HEK293 (cell line): Measurements from ENCODE around the gene PINLYP.
A peak's percentile ranks its signal among the peaks of the same experiment; 100 is the strongest.

ENCODE experiments used
- CTCF ChIA-PET: fragments of 350-600 bp; formaldehyde crosslinking; extraction: SDS; loops from one replicate; lab custom pipeline; 2021; ENCODE audit warnings: antibody characterized with exemption; lab: Yijun Ruan, JAX
- POLR2A ChIA-PET: fragments of 300-600 bp; formaldehyde crosslinking; extraction: SDS; loops from one replicate; lab custom pipeline; 2020; ENCODE audit warnings: antibody characterized with exemption, inconsistent platforms; lab: Yijun Ruan, JAX
- H3K27ac ChIP-seq: fragments of 200-500 bp; sonication (Bioruptor generic); 2 replicates; pipeline ENCODE4 v1.5.1; 2014; ENCODE audit warnings: low read depth, low read length, control low read depth, inconsistent platforms; ENCODE audit errors: extremely low read depth
- H3K36me3 ChIP-seq, 2 experiments: fragments of 200-500 bp in 1 of 2; sonication (Bioruptor generic) in 1 of 2; 1 replicate in 1 of 2; 2 replicates in 1 of 2; pipeline ENCODE4 v1.5.1; 2014 to 2017; ENCODE audit warnings: inconsistent platforms in 2 of 2, low read length in 2 of 2; ENCODE audit not compliant: control insufficient read depth in 2 of 2, insufficient read depth in 1 of 2
- H3K4me1 ChIP-seq: fragments of 200-500 bp; sonication (Bioruptor generic); 2 replicates; pipeline ENCODE4 v1.5.1; 2014; ENCODE audit warnings: mild to moderate bottlenecking, low read length, inconsistent platforms; ENCODE audit not compliant: control insufficient read depth, insufficient read depth
- H3K4me3 ChIP-seq: 2 replicates; pipeline ENCODE4 v1.5.1; 2011; ENCODE audit warnings: low read depth, mild to moderate bottlenecking, control low read depth, low read length, moderate library complexity
- H3K9me3 ChIP-seq: fragments of 200-500 bp; sonication (Bioruptor generic); 2 replicates; pipeline ENCODE4 v1.5.1; 2014; ENCODE audit warnings: low read depth, low read length, inconsistent platforms; ENCODE audit not compliant: control insufficient read depth, insufficient read depth
- BCL11A ChIP-seq: fragments of 450-650 bp; formaldehyde crosslinking; IDR thresholded peaks from 2 replicates; pipeline ENCODE4 v1.5.1; 2016; ENCODE audit warnings: low read depth, missing biosample characterization, missing genetic modification characterization
- EGR2 ChIP-seq: fragments of 450-650 bp; formaldehyde crosslinking; IDR thresholded peaks from 2 replicates; pipeline ENCODE4 v1.5.1; 2016; ENCODE audit warnings: low read depth, missing biosample characterization, missing genetic modification characterization
- GLIS1 ChIP-seq: fragments of 450-650 bp; formaldehyde crosslinking; IDR thresholded peaks from 2 replicates; pipeline ENCODE4 v1.5.1; 2016; ENCODE audit warnings: missing biosample characterization, missing genetic modification characterization
- IKZF3 ChIP-seq: fragments of 450-650 bp; IDR thresholded peaks from 2 replicates; pipeline ENCODE4 v1.5.0; 2018; ENCODE audit warnings: missing biosample characterization, mild to moderate bottlenecking, missing genetic modification characterization, moderate library complexity
- SP2 ChIP-seq: fragments of 450-650 bp; formaldehyde crosslinking; IDR thresholded peaks from 2 replicates; pipeline ENCODE4 v1.5.1; 2016; ENCODE audit warnings: missing biosample characterization, missing genetic modification characterization
- ZBTB48 ChIP-seq: fragments of 450-650 bp; formaldehyde crosslinking; IDR thresholded peaks from 2 replicates; pipeline ENCODE4 v1.5.1; 2016; ENCODE audit warnings: missing biosample characterization, missing genetic modification characterization
- ZBTB8A ChIP-seq: fragments of 450-650 bp; formaldehyde crosslinking; IDR thresholded peaks from 2 replicates; pipeline ENCODE4 v1.5.1; 2016; ENCODE audit warnings: missing biosample characterization, missing genetic modification characterization
- ZFP69B ChIP-seq: fragments of 450-650 bp; formaldehyde crosslinking; IDR thresholded peaks from 2 replicates; pipeline ENCODE4 v1.5.1; 2016; ENCODE audit warnings: missing biosample characterization, missing genetic modification characterization
- ZNF24 ChIP-seq: fragments of 450-650 bp; formaldehyde crosslinking; IDR thresholded peaks from 2 replicates; pipeline ENCODE4 v1.5.1; 2016; ENCODE audit warnings: missing biosample characterization, missing genetic modification characterization
- ZNF266 ChIP-seq: fragments of 450-650 bp; formaldehyde crosslinking; IDR thresholded peaks from 2 replicates; pipeline ENCODE4 v1.5.1; 2016; ENCODE audit warnings: missing biosample characterization, missing genetic modification characterization, low read depth
- ZNF394 ChIP-seq: fragments of 450-650 bp; formaldehyde crosslinking; IDR thresholded peaks from 2 replicates; pipeline ENCODE4 v1.5.1; 2016; ENCODE audit warnings: missing biosample characterization, missing genetic modification characterization, mild to moderate bottlenecking, moderate library complexity, borderline replicate concordance
- ZNF600 ChIP-seq: fragments of 450-650 bp; formaldehyde crosslinking; IDR thresholded peaks from 2 replicates; pipeline ENCODE4 v1.5.1; 2016; ENCODE audit warnings: missing biosample characterization, missing genetic modification characterization
- ZSCAN16 ChIP-seq: fragments of 450-650 bp; formaldehyde crosslinking; IDR thresholded peaks from 2 replicates; pipeline ENCODE4 v1.5.1; 2016; ENCODE audit warnings: missing biosample characterization, missing genetic modification characterization
- TF ChIP-seq, protein P1 (sequence below): fragments of 450-650 bp; formaldehyde crosslinking; IDR thresholded peaks from 2 replicates; pipeline ENCODE4 v1.5.1; 2016; ENCODE audit warnings: missing biosample characterization, missing genetic modification characterization
- TF ChIP-seq, protein P2 (sequence below): fragments of 450-650 bp; formaldehyde crosslinking; IDR thresholded peaks from 2 replicates; pipeline ENCODE4 v1.5.1; 2016; ENCODE audit warnings: missing biosample characterization, missing genetic modification characterization
- TF ChIP-seq, protein P3 (sequence below): fragments of 450-650 bp; formaldehyde crosslinking; IDR thresholded peaks from 2 replicates; pipeline ENCODE4 v1.5.1; 2017; ENCODE audit warnings: missing biosample characterization, missing genetic modification characterization
- TF ChIP-seq, protein P4 (sequence below): fragments of 450-650 bp; formaldehyde crosslinking; IDR thresholded peaks from 2 replicates; pipeline ENCODE4 v1.5.1; 2016; ENCODE audit warnings: missing biosample characterization, missing genetic modification characterization

The PINLYP gene

DNA sequence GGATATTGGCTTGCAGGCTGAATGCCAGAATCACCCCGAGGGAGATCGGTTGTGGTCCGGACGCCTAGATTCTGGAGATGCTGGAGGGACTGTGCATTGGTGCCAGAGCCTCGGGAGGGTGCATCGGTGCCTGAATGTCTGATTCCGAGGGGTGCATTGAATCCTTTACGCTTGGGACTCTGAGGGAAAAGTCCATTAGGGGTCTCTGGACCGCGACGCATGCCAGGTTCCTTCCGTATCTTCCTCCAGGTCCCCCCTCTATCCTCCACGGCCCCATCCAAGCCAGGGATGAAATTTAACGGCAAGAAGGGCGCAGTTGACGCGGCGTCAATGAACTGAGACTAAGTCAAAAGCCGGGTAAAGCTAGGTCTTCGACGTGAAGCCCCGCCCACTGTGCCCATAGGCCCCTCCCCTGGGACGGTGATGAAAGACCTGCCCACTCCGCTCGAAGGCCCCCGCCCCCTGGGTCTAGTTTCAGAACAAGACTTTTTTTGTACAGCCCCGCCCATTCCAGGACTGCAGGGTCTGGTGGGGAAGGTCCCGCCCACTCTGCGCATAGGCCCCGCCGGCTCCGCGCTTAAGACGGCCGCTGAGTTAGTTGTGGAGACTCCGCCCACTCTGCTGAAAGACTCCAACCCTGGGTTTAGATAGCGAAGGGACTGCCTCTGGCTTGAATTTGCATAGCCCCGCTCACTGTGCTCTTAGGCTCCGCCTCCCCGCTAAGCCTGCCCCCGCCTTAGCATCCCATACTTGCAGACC is 41.9 kb upstream of the PINLYP start (continued):
- TF ChIP-seq, protein P1, sequence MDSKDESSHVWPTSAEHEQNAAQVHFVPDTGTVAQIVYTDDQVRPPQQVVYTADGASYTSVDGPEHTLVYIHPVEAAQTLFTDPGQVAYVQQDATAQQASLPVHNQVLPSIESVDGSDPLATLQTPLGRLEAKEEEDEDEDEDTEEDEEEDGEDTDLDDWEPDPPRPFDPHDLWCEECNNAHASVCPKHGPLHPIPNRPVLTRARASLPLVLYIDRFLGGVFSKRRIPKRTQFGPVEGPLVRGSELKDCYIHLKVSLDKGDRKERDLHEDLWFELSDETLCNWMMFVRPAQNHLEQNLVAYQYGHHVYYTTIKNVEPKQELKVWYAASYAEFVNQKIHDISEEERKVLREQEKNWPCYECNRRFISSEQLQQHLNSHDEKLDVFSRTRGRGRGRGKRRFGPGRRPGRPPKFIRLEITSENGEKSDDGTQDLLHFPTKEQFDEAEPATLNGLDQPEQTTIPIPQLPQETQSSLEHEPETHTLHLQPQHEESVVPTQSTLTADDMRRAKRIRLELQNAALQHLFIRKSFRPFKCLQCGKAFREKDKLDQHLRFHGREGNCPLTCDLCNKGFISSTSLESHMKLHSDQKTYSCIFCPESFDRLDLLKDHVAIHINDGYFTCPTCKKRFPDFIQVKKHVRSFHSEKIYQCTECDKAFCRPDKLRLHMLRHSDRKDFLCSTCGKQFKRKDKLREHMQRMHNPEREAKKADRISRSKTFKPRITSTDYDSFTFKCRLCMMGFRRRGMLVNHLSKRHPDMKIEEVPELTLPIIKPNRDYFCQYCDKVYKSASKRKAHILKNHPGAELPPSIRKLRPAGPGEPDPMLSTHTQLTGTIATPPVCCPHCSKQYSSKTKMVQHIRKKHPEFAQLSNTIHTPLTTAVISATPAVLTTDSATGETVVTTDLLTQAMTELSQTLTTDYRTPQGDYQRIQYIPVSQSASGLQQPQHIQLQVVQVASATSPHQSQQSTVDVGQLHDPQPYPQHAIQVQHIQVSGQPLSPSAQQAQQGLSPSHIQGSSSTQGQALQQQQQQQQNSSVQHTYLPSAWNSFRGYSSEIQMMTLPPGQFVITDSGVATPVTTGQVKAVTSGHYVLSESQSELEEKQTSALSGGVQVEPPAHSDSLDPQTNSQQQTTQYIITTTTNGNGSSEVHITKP (tag by site-specific recombination): peak; percentile 98
- peak; percentile 93 for TF ChIP-seq SP2 (tag by site-specific recombination)
- peak; percentile 40; the same call in 1 of the 2 replicates for TF ChIP-seq ZBTB8A (tag by site-specific recombination)
- peak; percentile 46; the same call in 1 of the 2 replicates for TF ChIP-seq ZSCAN16 (tag by site-specific recombination)
- peak; percentile 74 for TF ChIP-seq EGR2 (tag by site-specific recombination)
- TF ChIP-seq ZNF24: 0 out of 2 replicates have a peak, but pooled peaks have one; percentile 24
- TF ChIP-seq, protein P2, sequence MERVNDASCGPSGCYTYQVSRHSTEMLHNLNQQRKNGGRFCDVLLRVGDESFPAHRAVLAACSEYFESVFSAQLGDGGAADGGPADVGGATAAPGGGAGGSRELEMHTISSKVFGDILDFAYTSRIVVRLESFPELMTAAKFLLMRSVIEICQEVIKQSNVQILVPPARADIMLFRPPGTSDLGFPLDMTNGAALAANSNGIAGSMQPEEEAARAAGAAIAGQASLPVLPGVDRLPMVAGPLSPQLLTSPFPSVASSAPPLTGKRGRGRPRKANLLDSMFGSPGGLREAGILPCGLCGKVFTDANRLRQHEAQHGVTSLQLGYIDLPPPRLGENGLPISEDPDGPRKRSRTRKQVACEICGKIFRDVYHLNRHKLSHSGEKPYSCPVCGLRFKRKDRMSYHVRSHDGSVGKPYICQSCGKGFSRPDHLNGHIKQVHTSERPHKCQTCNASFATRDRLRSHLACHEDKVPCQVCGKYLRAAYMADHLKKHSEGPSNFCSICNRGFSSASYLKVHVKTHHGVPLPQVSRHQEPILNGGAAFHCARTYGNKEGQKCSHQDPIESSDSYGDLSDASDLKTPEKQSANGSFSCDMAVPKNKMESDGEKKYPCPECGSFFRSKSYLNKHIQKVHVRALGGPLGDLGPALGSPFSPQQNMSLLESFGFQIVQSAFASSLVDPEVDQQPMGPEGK (tag by site-specific recombination): peak; percentile 88

DNA sequence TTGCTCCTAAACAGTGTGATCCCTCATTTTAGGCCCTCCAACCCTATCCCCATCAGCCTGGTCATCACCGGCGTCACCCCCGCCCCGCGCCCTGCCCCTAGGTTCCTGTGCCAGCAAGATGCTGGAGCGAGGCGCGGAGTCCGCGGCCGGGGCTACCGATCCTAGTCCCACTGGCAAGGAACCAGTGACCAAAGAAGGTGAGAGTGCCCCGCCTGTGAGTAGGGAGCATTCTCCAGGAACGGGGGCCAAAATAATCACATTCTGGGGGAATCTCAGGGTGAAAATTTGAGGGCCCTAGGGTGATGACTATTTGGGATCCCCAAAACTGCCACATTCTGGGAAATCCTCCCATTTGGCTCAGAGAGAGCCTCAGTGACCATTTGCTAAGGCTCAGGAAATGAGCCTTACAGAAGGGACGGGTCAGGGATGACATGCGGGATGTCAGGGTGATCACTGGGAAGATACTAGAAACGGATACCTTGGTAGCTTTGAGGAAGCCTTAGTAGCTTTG is 41.2 kb upstream of the PINLYP start:
- no peak overlapping the region for H3K4me3 ChIP-seq
- ChIA-PET CTCF (interaction anchor here (0.5 to 13.6 kb wide), 9 partner anchors 12 to 108 kb away, joined by 3 to 138 read pairs (median 20); partner anchors contain the start of genes IRGQ and ZNF576), POLR2A (interaction anchor here (0.5 to 2.2 kb wide), 9 partner anchors 10 to 673 kb away, joined by 3 to 25 read pairs (median 6); partner anchors contain the start of genes IRGQ, PHLDB3 and ZNF576)
- H3K36me3 ChIP-seq: peaks cover 35 to 36% of the 10 kb centered on the region in 2 experiments
- TF ChIP-seq, protein P3, sequence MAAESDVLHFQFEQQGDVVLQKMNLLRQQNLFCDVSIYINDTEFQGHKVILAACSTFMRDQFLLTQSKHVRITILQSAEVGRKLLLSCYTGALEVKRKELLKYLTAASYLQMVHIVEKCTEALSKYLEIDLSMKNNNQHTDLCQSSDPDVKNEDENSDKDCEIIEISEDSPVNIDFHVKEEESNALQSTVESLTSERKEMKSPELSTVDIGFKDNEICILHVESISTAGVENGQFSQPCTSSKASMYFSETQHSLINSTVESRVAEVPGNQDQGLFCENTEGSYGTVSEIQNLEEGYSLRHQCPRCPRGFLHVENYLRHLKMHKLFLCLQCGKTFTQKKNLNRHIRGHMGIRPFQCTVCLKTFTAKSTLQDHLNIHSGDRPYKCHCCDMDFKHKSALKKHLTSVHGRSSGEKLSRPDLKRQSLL: peak; percentile 56; the same call in 1 of the 2 replicates
- TF ChIP-seq IKZF3 (tag by site-specific recombination) (peak; percentile 58), ZNF266 (tag by site-specific recombination) (no peak), ZNF394 (no peak), GLIS1 (tag by site-specific recombination) (no peak), ZBTB48 (tag by site-specific recombination) (0 out of 2 replicates have a peak, but pooled peaks have one; percentile 48), ZNF600 (tag by site-specific recombination) (peak; percentile 98), BCL11A (tag by site-specific recombination) (0 out of 2 replicates have a peak, but pooled peaks have one; percentile 26), ZFP69B (tag by site-specific recombination) (0 out of 2 replicates have a peak, but pooled peaks have one; percentile 5)
- TF ChIP-seq, protein P4, sequence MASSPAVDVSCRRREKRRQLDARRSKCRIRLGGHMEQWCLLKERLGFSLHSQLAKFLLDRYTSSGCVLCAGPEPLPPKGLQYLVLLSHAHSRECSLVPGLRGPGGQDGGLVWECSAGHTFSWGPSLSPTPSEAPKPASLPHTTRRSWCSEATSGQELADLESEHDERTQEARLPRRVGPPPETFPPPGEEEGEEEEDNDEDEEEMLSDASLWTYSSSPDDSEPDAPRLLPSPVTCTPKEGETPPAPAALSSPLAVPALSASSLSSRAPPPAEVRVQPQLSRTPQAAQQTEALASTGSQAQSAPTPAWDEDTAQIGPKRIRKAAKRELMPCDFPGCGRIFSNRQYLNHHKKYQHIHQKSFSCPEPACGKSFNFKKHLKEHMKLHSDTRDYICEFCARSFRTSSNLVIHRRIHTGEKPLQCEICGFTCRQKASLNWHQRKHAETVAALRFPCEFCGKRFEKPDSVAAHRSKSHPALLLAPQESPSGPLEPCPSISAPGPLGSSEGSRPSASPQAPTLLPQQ (tag by site-specific recombination): 0 out of 2 replicates have a peak, but pooled peaks have one; percentile 6
- no peak overlapping the region for H3K27ac ChIP-seq
- H3K9me3 ChIP-seq: no peaks in the 10 kb centered on the region
- peaks cover 21% of the 10 kb centered on the region for H3K4me1 ChIP-seq
